Effector memory CD4-positive, alpha-beta T cell (primary cell): ENCODE measurements around the gene GIPC1.
A peak's percentile ranks its signal among the peaks of the same experiment; 100 is the strongest.

Experiments
- DNase-seq, 3 donors: peaks; one replicate each; pipeline ENCODE4 v3.0.0-alpha.2; 2020
- H3K27ac ChIP-seq: 2 replicates; pipeline ENCODE4 v1.7.0; 2013; ENCODE audit warnings: mild to moderate bottlenecking, low read length, moderate library complexity; ENCODE audit not compliant: insufficient read depth, poor library complexity, severe bottlenecking
- H3K27me3 ChIP-seq: replicated peaks from 2 replicates; pipeline ENCODE4 v1.7.0; 2013; ENCODE audit warnings: mild to moderate bottlenecking, low read length; ENCODE audit not compliant: insufficient read depth, control insufficient read depth, poor library complexity, severe bottlenecking
- H3K36me3 ChIP-seq: 2 replicates; pipeline ENCODE4 v1.7.0; 2013; ENCODE audit warnings: mild to moderate bottlenecking, low read length, moderate library complexity; ENCODE audit not compliant: control insufficient read depth, insufficient read depth
- H3K4me1 ChIP-seq: 2 replicates; pipeline ENCODE4 v1.7.0; 2013; ENCODE audit warnings: low read length, mild to moderate bottlenecking; ENCODE audit not compliant: control insufficient read depth, insufficient read depth, poor library complexity, severe bottlenecking
- H3K4me3 ChIP-seq: 2 replicates; pipeline ENCODE4 v1.7.0; 2013; ENCODE audit warnings: low read length, low read depth, mild to moderate bottlenecking; ENCODE audit not compliant: insufficient read depth, poor library complexity, severe bottlenecking
- H3K9me3 ChIP-seq: 2 replicates; pipeline ENCODE4 v1.7.0; 2013; ENCODE audit warnings: mild to moderate bottlenecking, low read length, moderate library complexity; ENCODE audit not compliant: control insufficient read depth

GIPC1 gene

GRCh38 chr19:14530506-14530905 lies 34.6 kb upstream of the GIPC1 start:
- peak overlapping the region; percentile 87 for H3K27ac ChIP-seq
- H3K4me3 ChIP-seq: peak overlapping the region; percentile 78
- H3K4me1 ChIP-seq: peaks cover 25% of the 10 kb centered on the region

GRCh38 chr19:14530005-14530348 lies 34.0 kb upstream of the GIPC1 start:
- no peaks in the 10 kb centered on the region for H3K27me3 ChIP-seq
- H3K27ac ChIP-seq: peak overlapping the region; percentile 87
- H3K9me3 ChIP-seq: no peaks in the 10 kb centered on the region
- H3K36me3 ChIP-seq: peaks cover 3% of the 10 kb centered on the region
- no peak for DNase-seq
- H3K4me1 ChIP-seq: peaks cover 25% of the 10 kb centered on the region
- peak overlapping the region; percentile 78 for H3K4me3 ChIP-seq

More at GRCh38 chr19:14530506-14530905, 34.6 kb upstream of the GIPC1 start:
- peaks cover 3% of the 10 kb centered on the region for H3K36me3 ChIP-seq
- no peak for DNase-seq
- H3K27me3 ChIP-seq: no peaks in the 10 kb centered on the region
- H3K9me3 ChIP-seq: no peaks in the 10 kb centered on the region

- DNase-seq: peak; percentile 100
- H3K27me3 ChIP-seq: no peaks in the 10 kb centered on the region
- peak within 1 kb of the TSS; percentile 87 for H3K27ac ChIP-seq
- H3K4me3 ChIP-seq: peak within 1 kb of the TSS; percentile 78
- H3K36me3 ChIP-seq: peaks cover 3% of the 10 kb centered on the region
- H3K9me3 ChIP-seq: no peaks in the 10 kb centered on the region
- peaks cover 25% of the 10 kb centered on the region for H3K4me1 ChIP-seq
These were observed 33.5 kb upstream of the GIPC1 start, which contains the start of gene TECR for GRCh38 chr19:14529254-14530004. TECR (plus strand) TSS chr19:14529594; CDS start chr19:14529697, 103 bp downstream.

- peaks cover 3% of the 10 kb centered on the region for H3K36me3 ChIP-seq
- peak overlapping the region; percentile 87 for H3K27ac ChIP-seq
- H3K4me1 ChIP-seq: peaks cover 32% of the 10 kb centered on the region
- peak overlapping the region; percentile 63 for H3K4me3 ChIP-seq
- no peaks in the 10 kb centered on the region for H3K27me3 ChIP-seq
- no peaks in the 10 kb centered on the region for H3K9me3 ChIP-seq
- DNase-seq: no peak
These were observed 32.7 kb upstream of the GIPC1 start for GRCh38 chr19:14528419-14529253.

- Histone ChIP-seq H3K27me3 (no peaks in the 10 kb centered on the region), H3K36me3 (no peaks in the 10 kb centered on the region), H3K27ac (no peak overlapping the region), H3K4me1 (peaks cover 47% of the 10 kb centered on the region), H3K9me3 (no peaks in the 10 kb centered on the region), H3K4me3 (no peak overlapping the region)
- DNase-seq: no peak
These were observed 30.5 kb upstream of the GIPC1 start for GRCh38 chr19:14526423-14526822.

GRCh38 chr19:14525729-14526128 lies 29.8 kb upstream of the GIPC1 start:
- H3K4me1 ChIP-seq: peaks cover 49% of the 10 kb centered on the region

GRCh38 chr19:14520543-14520942 lies 24.6 kb upstream of the GIPC1 start:
- Histone ChIP-seq H3K27me3 (no peaks in the 10 kb centered on the region), H3K4me3 (no peak overlapping the region), H3K27ac (peak overlapping the region; percentile 26), H3K36me3 (peaks cover 15% of the 10 kb centered on the region), H3K4me1 (peaks cover 66% of the 10 kb centered on the region), H3K9me3 (no peaks in the 10 kb centered on the region)
- DNase-seq: no peak

More at GRCh38 chr19:14525729-14526128, 29.8 kb upstream of the GIPC1 start:
- H3K36me3 ChIP-seq: no peaks in the 10 kb centered on the region
- H3K27ac ChIP-seq: peak overlapping the region; percentile 10
- no peaks in the 10 kb centered on the region for H3K9me3 ChIP-seq
- DNase-seq: no peak
- no peak overlapping the region for H3K4me3 ChIP-seq
- no peaks in the 10 kb centered on the region for H3K27me3 ChIP-seq

- peaks cover 21% of the 10 kb centered on the region for H3K36me3 ChIP-seq
- H3K4me3 ChIP-seq: no peak overlapping the region
- H3K27ac ChIP-seq: peak overlapping the region; percentile 26
- H3K9me3 ChIP-seq: no peaks in the 10 kb centered on the region
- H3K4me1 ChIP-seq: peaks cover 70% of the 10 kb centered on the region
- no peak for DNase-seq
- H3K27me3 ChIP-seq: no peaks in the 10 kb centered on the region
These were observed 24.0 kb upstream of the GIPC1 start for GRCh38 chr19:14519860-14520407.

- Histone ChIP-seq H3K27ac (peak overlapping the region; percentile 81), H3K9me3 (no peaks in the 10 kb centered on the region), H3K27me3 (no peaks in the 10 kb centered on the region), H3K36me3 (peaks cover 26% of the 10 kb centered on the region), H3K4me3 (no peak overlapping the region), H3K4me1 (peaks cover 70% of the 10 kb centered on the region)
- DNase-seq: no peak
These were observed 23.4 kb upstream of the GIPC1 start for GRCh38 chr19:14519245-14519859.
